Stimulated activated CD8-positive, alpha-beta memory T cell treated with anti-CD3 and anti-CD28 coated beads, Interleukin-15, amount 100 ng/mL, for 24 hours (primary cell): ENCODE results near the gene CYP2W1.

Source experiments
- DNase-seq: peaks from one replicate; pipeline ENCODE4 v3.0.0-alpha.2; 2020; ENCODE audit warnings: low read depth

The CYP2W1 gene

GRCh38 chr7:966291-967069, 16.5 kb upstream of the CYP2W1 start:
- no peak for DNase-seq

GRCh38 chr7:967361-968082, 15.5 kb upstream of the CYP2W1 start:
- DNase-seq = no peak

- DNase-seq = no peak
Measured at GRCh38 chr7:968205-969105, 14.5 kb upstream of the CYP2W1 start.

- DNase-seq = no peak
Measured at GRCh38 chr7:969403-969802, 13.6 kb upstream of the CYP2W1 start.

- no peak for DNase-seq
Measured at GRCh38 chr7:970744-971143, 12.2 kb upstream of the CYP2W1 start.

GRCh38 chr7:972110-972509, 10.9 kb upstream of the CYP2W1 start:
- no peak for DNase-seq

GRCh38 chr7:972676-973309, 10.2 kb upstream of the CYP2W1 start:
- no peak for DNase-seq

- DNase-seq = no peak
Measured at GRCh38 chr7:973312-973711, 9.7 kb upstream of the CYP2W1 start.

- no peak for DNase-seq
Measured at GRCh38 chr7:974172-974571, 8.8 kb upstream of the CYP2W1 start.

GRCh38 chr7:974820-975681, 7.9 kb upstream of the CYP2W1 start, which contains the start of gene COX19:
COX19 (minus strand) TSS chr7:975549; CDS start chr7:975509, 40 bp downstream.
- DNase-seq = peak; percentile 84

- DNase-seq = no peak
Measured at GRCh38 chr7:975702-976473, 7.1 kb upstream of the CYP2W1 start.

GRCh38 chr7:976901-977325, 6.1 kb upstream of the CYP2W1 start:
- DNase-seq = no peak

GRCh38 chr7:977326-978048, 5.5 kb upstream of the CYP2W1 start:
- DNase-seq = no peak

GRCh38 chr7:978049-978346, 5.0 kb upstream of the CYP2W1 start:
- DNase-seq = no peak

GRCh38 chr7:978416-979091, 4.4 kb upstream of the CYP2W1 start:
- no peak for DNase-seq

- DNase-seq = no peak
Measured at GRCh38 chr7:979151-979550, 3.8 kb upstream of the CYP2W1 start.

GRCh38 chr7:979886-980571, 3.0 kb upstream of the CYP2W1 start:
- no peak for DNase-seq

GRCh38 chr7:981793-982510, 1.0 kb upstream of the CYP2W1 start:
- no peak for DNase-seq
